Measurements from ENCODE around the gene CBFB. TPM values are rescaled to one million over a fixed set of nuclear protein-coding genes. Genes with fewer than 3 reads are reported as not detected.

CBFB gene
- total and polyA plus RNA-seq, 10 donors = 22.7 to 80.4 (median 58.4) TPM

DNA sequence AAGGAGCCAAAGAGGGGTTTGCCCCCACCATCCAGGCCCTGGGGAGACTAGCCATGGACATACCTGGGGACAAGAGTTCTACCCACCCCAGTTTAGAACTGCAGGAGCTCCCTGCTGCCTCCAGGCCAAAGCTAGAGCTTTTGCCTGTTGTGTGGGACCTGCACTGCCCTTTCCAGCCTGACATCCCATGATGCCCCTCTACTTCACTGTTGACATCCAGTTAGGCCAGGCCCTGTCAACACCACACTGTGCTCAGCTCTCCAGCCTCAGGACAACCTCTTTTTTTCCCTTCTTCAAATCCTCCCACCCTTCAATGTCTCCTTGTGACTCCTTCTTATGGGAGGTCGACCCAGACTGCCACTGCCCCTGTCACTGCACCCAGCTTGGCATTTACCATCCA lies 19.8 kb upstream of the CBFB start:
- Histone ChIP-seq H3K4me3 (no peak overlapping the region), H3K36me3 (peaks cover 0 to 6% (median 0%) of the 10 kb centered on the region in 6 donors), H3K27me3 (replicated peaks in 1 of 7) (peaks cover 0 to 19% (median 3%) of the 10 kb centered on the region in 7 donors), H3K27ac (no peak overlapping the region), H3K9me3 (no peaks in the 10 kb centered on the region), H3K4me1 (peaks cover 0 to 14% (median 11%) of the 10 kb centered on the region in 6 donors)
- WGBS, 5 donors = 67 to 85% (median 81%) methylated on average over 1 of the region's 1 CpG
- DNase-seq = no peak
- intact Hi-C loops (cut with DNase I; ENCODE audit: low total_unique reads) = no loop called here
- TF ChIP-seq POLR2A (IDR thresholded peaks at IDR 0.05) = no peak
- TF ChIP-seq POLR2AphosphoS5 (IDR thresholded peaks at IDR 0.05) = no peak
- no peak for TF ChIP-seq CTCF (IDR thresholded peaks at IDR 0.05 in 8 of 11, conservative IDR thresholded peaks at IDR 0.05 in 3 of 11)

- Histone ChIP-seq H3K9me3 (no peaks in the 10 kb centered on the region), H3K27ac (no peak overlapping the region), H3K27me3 (replicated peaks in 1 of 7) (peaks cover 0 to 33% (median 8%) of the 10 kb centered on the region in 7 donors), H3K4me1 (peaks cover 5 to 26% (median 18%) of the 10 kb centered on the region in 6 donors), H3K4me3 (no peak overlapping the region), H3K36me3 (no peaks in the 10 kb centered on the region)
- intact Hi-C loops (cut with DNase I; ENCODE audit: low total_unique reads) = no loop called here
- no peak for DNase-seq
- 83 to 100% (median 95%) methylated on average over 1 to 2 of the region's 2 CpGs for WGBS, 5 donors
- no peak for TF ChIP-seq POLR2AphosphoS5 (IDR thresholded peaks at IDR 0.05)
Observed at GRCh38 chr16:67011274-67011673, 17.7 kb upstream of the CBFB start.

DNA sequence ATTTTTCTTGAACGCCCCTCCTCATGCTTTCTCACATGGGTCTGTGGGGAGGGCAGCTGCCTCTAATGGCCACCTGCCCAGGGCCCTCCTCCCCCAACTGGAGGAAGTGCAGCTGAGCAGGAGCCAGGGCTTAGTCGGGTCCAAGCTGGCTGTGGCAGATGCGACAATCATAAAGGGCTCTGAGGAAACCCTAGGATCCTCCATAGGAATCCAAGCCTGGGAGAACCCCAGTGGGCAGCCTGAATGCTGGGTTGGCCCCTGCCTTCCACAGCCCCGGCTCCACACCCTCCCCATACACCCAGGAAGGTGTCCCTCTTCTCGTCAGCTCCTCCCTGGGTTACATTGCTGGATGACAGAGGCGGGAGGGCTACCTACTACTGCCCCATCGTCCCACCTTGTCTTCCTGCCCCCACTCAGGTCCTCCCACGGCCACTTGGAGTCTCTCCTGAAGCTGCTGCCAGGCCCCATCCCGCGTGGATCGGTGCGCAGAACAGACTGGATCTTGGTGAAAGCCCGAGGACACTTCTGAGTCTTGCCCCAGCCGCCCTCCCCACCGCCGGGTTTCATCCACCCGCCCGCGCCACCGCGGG lies 15.6 kb upstream of the CBFB start:
- no peak for DNase-seq
- peaks cover 5 to 26% (median 18%) of the 10 kb centered on the region in 6 donors for H3K4me1 ChIP-seq
- H3K36me3 ChIP-seq = no peaks in the 10 kb centered on the region
- peaks cover 0 to 33% (median 8%) of the 10 kb centered on the region in 7 donors for H3K27me3 ChIP-seq (replicated peaks in 1 of 7)
- no peaks in the 10 kb centered on the region for H3K9me3 ChIP-seq
- 13 to 22% (median 14%) methylated on average over 12 to 21 of the region's 21 CpGs for WGBS, 5 donors
- peak overlapping the region in 6 of 8 donors; percentile 65 to 76 (median 72) for H3K27ac ChIP-seq
- TF ChIP-seq POLR2A (IDR thresholded peaks at IDR 0.05) = no peak
- TF ChIP-seq CTCF (IDR thresholded peaks at IDR 0.05 in 8 of 11, conservative IDR thresholded peaks at IDR 0.05 in 3 of 11) = no peak
- TF ChIP-seq POLR2AphosphoS5 (IDR thresholded peaks at IDR 0.05) = no peak
- intact Hi-C loops (cut with DNase I; ENCODE audit: low total_unique reads) = no loop called here
- peak overlapping the region; percentile 45 to 80 (median 56) for H3K4me3 ChIP-seq

GRCh38 chr16:67013823-67014633 lies 14.9 kb upstream of the CBFB start:
- Histone ChIP-seq H3K36me3 (no peaks in the 10 kb centered on the region), H3K4me3 (peak overlapping the region; percentile 45 to 80 (median 56)), H3K27me3 (replicated peaks in 1 of 7) (peaks cover 0 to 33% (median 8%) of the 10 kb centered on the region in 7 donors), H3K27ac (peak overlapping the region in 7 of 8 donors; percentile 51 to 76 (median 68)), H3K4me1 (peaks cover 5 to 26% (median 18%) of the 10 kb centered on the region in 6 donors), H3K9me3 (no peaks in the 10 kb centered on the region)
- DNase-seq = peak; percentile 90
- TF ChIP-seq CTCF (IDR thresholded peaks at IDR 0.05 in 8 of 11, conservative IDR thresholded peaks at IDR 0.05 in 3 of 11) (peak in 7 of 11 experiments; percentile 8 to 54 (median 26)), POLR2A (IDR thresholded peaks at IDR 0.05) (no peak), POLR2AphosphoS5 (IDR thresholded peaks at IDR 0.05) (peak; percentile 33 to 79 (median 53))
- WGBS, 5 donors = 1 to 2% (median 1%) methylated on average over 10 to 70 of the region's 70 CpGs
- intact Hi-C loops (cut with DNase I; ENCODE audit: low total_unique reads) = no loop called here
